ENCODE results near the gene CHD2. TPM values are rescaled to one million over a fixed set of nuclear protein-coding genes. Genes with fewer than 3 reads are reported as not detected.
A peak's percentile ranks its signal among the peaks of the same experiment; 100 is the strongest.

Gene CHD2
- total and polyA plus RNA-seq, 10 of the 15 experiments (the other 5 are each of a cell fraction or from before 2014, with no cell fraction given), result 38.1 to 94.7 (median 63.3) TPM

GRCh38 chr15:92886042-92886537 is 14.0 kb upstream of the CHD2 start (continued):
- TF ChIP-seq ZBTB40 (IDR thresholded peaks at IDR 0.05; ENCODE audit: borderline replicate concordance) (no peak), HCFC1 (IDR thresholded peaks at IDR 0.05; ENCODE audit: low read length) (no peak), BCL11A (IDR thresholded peaks at IDR 0.05; ENCODE audit: low read depth, low read length) (no peak), TBL1XR1 (IDR thresholded peaks at IDR 0.05; ENCODE audit: low read depth, low read length) (no peak), POLR2AphosphoS2 (IDR thresholded peaks at IDR 0.05; ENCODE audit: low read depth, low read length) (no peak), POU2F2 (IDR thresholded peaks at IDR 0.05; ENCODE audit: borderline replicate concordance, low read depth, low read length) (no peak), MYC (IDR thresholded peaks at IDR 0.05; ENCODE audit: insufficient read depth, insufficient read length, insufficient replicate concordance, low read length, severe bottlenecking) (no peak)

GRCh38 chr15:92886815-92887214 is 13.3 kb upstream of the CHD2 start:
- Histone ChIP-seq H4K20me1 (ENCODE audit: control insufficient read depth, insufficient read depth) (no peaks in the 10 kb centered on the region), H3K4me1 (ENCODE audit: control insufficient read depth, insufficient read depth, low read length) (peaks cover 5% of the 10 kb centered on the region; the same call in 1 of the 2 replicates), H3K27me3 (replicated peaks in 1 of 2; ENCODE audit: control insufficient read depth in 2 of 2, insufficient read depth in 2 of 2, low read length in 1 of 2) (no peaks in the 10 kb centered on the region), H3K4me2 (ENCODE audit: control insufficient read depth, insufficient read depth) (peak overlapping the region; percentile 77), H3K36me3 (ENCODE audit: control insufficient read depth in 2 of 2, insufficient read depth in 2 of 2, low read length in 1 of 2) (peaks cover 1 to 39% of the 10 kb centered on the region in 2 experiments; a peak in 2 of 4 replicates), H3K27ac (ENCODE audit: control insufficient read depth, insufficient read depth) (no peak overlapping the region), H3K4me3 (peak overlapping the region; percentile 97), H3K9me3 (replicated peaks; ENCODE audit: control insufficient read depth, insufficient read depth, low read length) (no peaks in the 10 kb centered on the region), H3K79me2 (ENCODE audit: control insufficient read depth, insufficient read depth, low read length) (peaks cover 90% of the 10 kb centered on the region), H3K9ac (ENCODE audit: control insufficient read depth, insufficient read depth, low read length) (peak overlapping the region; percentile 96), H2AFZ (ENCODE audit: control insufficient read depth, low read depth, low read length) (no peak overlapping the region)
- no peak for ATAC-seq
- BruUV-seq (replicated peaks), result no TSS peak
- FAIRE-seq, result no peak
- intact Hi-C loops (cut with micrococcal nuclease; ENCODE audit: unreplicated experiment) (loop anchor here (2.0 kb wide), 1 partner anchor 14 kb away; the partner anchor contains the start of gene CHD2), in situ Hi-C loops (cut with MboI) (loop anchor here (10.0 kb wide), 1 partner anchor 72 kb away; no protein-coding TSS in a partner anchor)
- ChIA-PET CTCF (interaction anchor here (0.9 to 1.8 kb wide), 3 partner anchors 16 to 21 kb away, joined by 3 to 5 read pairs (median 4); no protein-coding TSS in a partner anchor), POLR2A (interaction anchor here (0.6 to 3.4 kb wide), 7 partner anchors 13 to 78 kb away, joined by 3 to 11 read pairs (median 6); partner anchors contain the start of gene CHD2), RAD21 (ENCODE audit: unreplicated experiment) (interaction anchor here (0.9 to 10.4 kb wide), 3 partner anchors 13 to 76 kb away, joined by 3 to 174 read pairs (median 121); no protein-coding TSS in a partner anchor), SMC1A (ENCODE audit: uncharacterized antibody, unreplicated experiment) (interaction anchor here (1.0 to 16.8 kb wide), 8 partner anchors 10 to 78 kb away, joined by 3 to 252 read pairs (median 22); partner anchors contain the start of gene CHD2)
- over 99% methylated on average over 8 of the region's 8 CpGs for WGBS (ENCODE audit: insufficient coverage, insufficient replicate concordance, low lambda C conversion rate, missing lambda C conversion rate)
- TF ChIP-seq RB1 (IDR thresholded peaks at IDR 0.05; ENCODE audit: borderline replicate concordance) (no peak), MLLT1 (IDR thresholded peaks at IDR 0.05) (peak; percentile 76)
- no peak for DNase-seq (ENCODE audit: low read depth, low spot score)

Data from GM12878 (cell line).